Mesothelial cell of epicardium (in vitro differentiated cells): ENCODE measurements around the gene KLHL26. TPM values are rescaled to one million over a fixed set of nuclear protein-coding genes. Genes with fewer than 3 reads are reported as not detected.

Experiments
- DNase-seq, 2 experiments: peaks; one replicate each; pipeline ENCODE4 v3.0.0; 2021; ENCODE audit warnings: low spot score in 2 of 2; ENCODE audit not compliant: unreplicated experiment in 2 of 2
- H3K27ac Mint-ChIP-seq: 2 replicates; pipeline ENCODE4 v1.8.0; 2021; ENCODE audit warnings: mixed read lengths
- H3K27me3 Mint-ChIP-seq: 2 replicates; pipeline ENCODE4 v1.8.0; 2021; ENCODE audit warnings: low read depth, mixed read lengths
- H3K36me3 Mint-ChIP-seq: 2 replicates; pipeline ENCODE4 v1.8.0; 2021; ENCODE audit warnings: mixed read lengths
- H3K4me1 Mint-ChIP-seq: 2 replicates; pipeline ENCODE4 v1.8.0; 2021; ENCODE audit warnings: mixed read lengths
- H3K4me3 Mint-ChIP-seq: 2 replicates; pipeline ENCODE4 v1.8.0; 2021; ENCODE audit warnings: mild to moderate bottlenecking, moderate library complexity, mixed read lengths
- H3K9me3 Mint-ChIP-seq: 2 replicates; pipeline ENCODE4 v1.8.0; 2021; ENCODE audit warnings: mixed read lengths
- CTCF ChIP-seq: fragments of 200-600 bp; sonication (generic); IDR thresholded peaks from one replicate; pipeline ENCODE4 v1.5.0; 2021; ENCODE audit warnings: antibody characterized with exemption; ENCODE audit not compliant: unreplicated experiment
- total RNA-seq: library from RNA; stranded (reverse); gene quantifications from 3 replicates; pipeline ENCODE4 v1.2.1, GENCODE V29; 2021

KLHL26 gene
- total RNA-seq, 1 donor from 2014 or later = 12.0 TPM

DNA sequence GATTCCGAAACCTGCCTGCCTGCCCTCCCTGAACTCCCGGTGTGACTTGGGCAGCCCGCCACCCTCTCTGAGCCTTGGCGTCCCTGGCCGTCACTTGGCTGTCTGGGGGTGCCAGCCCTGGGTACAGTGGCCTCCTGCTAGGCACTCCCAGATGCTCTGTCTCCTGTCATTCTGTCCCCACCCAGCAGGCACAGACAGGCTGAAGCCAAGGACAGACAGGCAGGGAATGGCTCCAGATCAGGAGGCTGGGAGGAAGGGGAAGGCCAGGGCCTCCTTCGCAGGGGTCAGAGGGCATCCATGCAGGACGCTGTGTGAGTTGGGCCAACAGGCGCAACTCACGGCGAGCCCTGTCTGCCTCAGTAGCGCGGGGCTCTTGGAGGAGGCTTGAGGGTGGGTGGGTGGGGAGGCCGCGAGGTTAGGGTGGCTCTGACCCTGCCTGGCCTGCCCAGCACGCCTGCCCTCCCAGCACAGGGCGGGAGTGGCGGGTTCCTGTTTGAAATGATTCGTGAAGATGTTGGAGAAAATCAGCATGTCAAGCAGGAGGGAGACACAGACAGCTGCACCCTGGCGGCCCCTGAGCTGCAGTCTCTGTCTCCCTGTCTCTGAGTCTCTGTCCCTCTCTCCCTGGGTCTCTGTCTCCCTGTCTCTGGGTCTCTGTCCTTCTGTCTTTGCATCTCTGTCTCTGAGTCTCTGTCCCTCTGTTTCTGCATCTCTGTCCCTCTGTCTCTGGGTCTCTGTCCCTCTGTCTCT, 19.7 kb downstream of the KLHL26 start:
- H3K27me3 Mint-ChIP-seq = no peaks in the 10 kb centered on the region
- no peaks in the 10 kb centered on the region for H3K36me3 Mint-ChIP-seq
- TF ChIP-seq CTCF = no peak
- H3K27ac Mint-ChIP-seq = no peak overlapping the region
- no peaks in the 10 kb centered on the region for H3K9me3 Mint-ChIP-seq
- peaks cover 33% of the 10 kb centered on the region for H3K4me1 Mint-ChIP-seq
- no peak for DNase-seq
- H3K4me3 Mint-ChIP-seq = no peak overlapping the region

GRCh38 chr19:18657590-18658365, 20.9 kb downstream of the KLHL26 start:
- H3K27ac Mint-ChIP-seq = peak overlapping the region; percentile 62
- TF ChIP-seq CTCF = no peak
- peaks cover 28% of the 10 kb centered on the region for H3K4me1 Mint-ChIP-seq
- DNase-seq = no peak
- no peak overlapping the region for H3K4me3 Mint-ChIP-seq
- H3K36me3 Mint-ChIP-seq = no peaks in the 10 kb centered on the region
- H3K27me3 Mint-ChIP-seq = no peaks in the 10 kb centered on the region
- H3K9me3 Mint-ChIP-seq = no peaks in the 10 kb centered on the region

- Mint-ChIP-seq H3K4me1 (peaks cover 28% of the 10 kb centered on the region), H3K27ac (no peak overlapping the region), H3K27me3 (no peaks in the 10 kb centered on the region), H3K4me3 (no peak overlapping the region), H3K36me3 (no peaks in the 10 kb centered on the region), H3K9me3 (no peaks in the 10 kb centered on the region)
- DNase-seq = no peak
- TF ChIP-seq CTCF = no peak
Measured at GRCh38 chr19:18658366-18658855, 21.6 kb downstream of the KLHL26 start.

- Mint-ChIP-seq H3K36me3 (no peaks in the 10 kb centered on the region), H3K27ac (peak overlapping the region; percentile 5), H3K4me3 (no peak overlapping the region), H3K4me1 (peaks cover 28% of the 10 kb centered on the region), H3K9me3 (no peaks in the 10 kb centered on the region), H3K27me3 (no peaks in the 10 kb centered on the region)
- DNase-seq = no peak
- no peak for TF ChIP-seq CTCF
Measured at GRCh38 chr19:18659281-18660050, 22.6 kb downstream of the KLHL26 start.

DNA sequence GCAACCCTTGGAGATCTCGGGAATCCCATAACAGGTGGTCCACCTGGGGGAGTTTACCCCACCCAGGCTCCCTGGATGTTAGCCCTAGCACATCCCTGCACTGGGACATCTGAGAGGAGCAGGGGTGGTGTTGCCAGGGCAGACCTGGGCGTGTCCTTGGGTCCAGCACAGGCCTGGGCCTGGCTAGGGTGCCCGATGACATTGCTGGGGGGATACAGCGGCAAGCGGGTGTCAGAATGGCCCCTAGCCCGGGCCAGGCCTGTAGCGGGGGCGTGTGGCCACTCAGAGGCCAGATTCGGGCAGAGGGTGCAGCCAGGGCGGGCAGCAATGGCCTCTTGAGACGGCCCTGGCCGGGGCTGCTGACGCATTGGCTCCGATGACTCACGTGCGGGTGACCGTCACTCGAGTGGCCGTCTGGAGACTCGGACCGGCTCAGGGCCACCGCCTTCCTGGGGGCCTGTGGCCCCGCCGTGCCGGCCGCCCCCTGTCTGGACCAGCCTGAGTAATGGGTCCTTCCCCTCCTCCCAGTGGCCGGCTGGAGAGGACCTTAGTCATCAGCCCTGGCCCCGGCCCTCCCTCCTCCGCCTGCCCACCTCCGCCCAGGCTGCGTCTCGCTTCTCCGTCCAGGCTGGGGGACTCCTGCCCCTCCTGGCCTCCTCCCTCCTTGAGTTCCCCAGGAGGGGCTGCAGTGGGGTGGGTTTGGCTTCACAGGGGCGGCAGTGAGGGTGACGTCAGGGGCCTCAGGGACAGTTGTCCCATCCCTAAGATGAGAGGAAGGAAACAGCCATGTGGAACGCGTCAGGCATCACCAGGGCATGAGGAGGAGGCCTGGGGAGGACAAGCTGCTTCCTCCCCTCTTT, 23.5 kb downstream of the KLHL26 start:
- Mint-ChIP-seq H3K4me3 (no peak overlapping the region), H3K27ac (no peak overlapping the region), H3K9me3 (no peaks in the 10 kb centered on the region), H3K36me3 (no peaks in the 10 kb centered on the region), H3K4me1 (peaks cover 28% of the 10 kb centered on the region), H3K27me3 (no peaks in the 10 kb centered on the region)
- no peak for TF ChIP-seq CTCF
- DNase-seq = no peak
